ENCODE measurements around the gene HS6ST1. TPM values are rescaled to one million over a fixed set of nuclear protein-coding genes. Genes with fewer than 3 reads are reported as not detected.
"Not testable (repeated sequence)": the region's sequence is repeated elsewhere in the genome, so short reads cannot be mapped to it uniquely, and the experiment has no call there.

Gene HS6ST1
- total and polyA plus RNA-seq, 9 donors: 12.9 to 62.5 (median 45.3) TPM

GRCh38 chr2:128252501-128252900 is 66.2 kb downstream of the HS6ST1 start:
- 90 to 95% (median 91%) methylated on average over 6 of the region's 6 CpGs for WGBS, 3 donors
- intact Hi-C loops (cut with DNase I): no loop called here

GRCh38 chr2:128252086-128252485 is 66.6 kb downstream of the HS6ST1 start:
- DNase-seq; H3K4me3 ChIP-seq; H3K9me3 ChIP-seq; H3K27me3 ChIP-seq; H3K27ac ChIP-seq; H3K4me1 ChIP-seq (ENCODE audit: insufficient read depth); intact Hi-C loops (cut with DNase I); H3K36me3 ChIP-seq: not testable (repeated sequence)
- WGBS, 3 donors: 94 to 98% (median 98%) methylated on average over 6 of the region's 6 CpGs

More at GRCh38 chr2:128252501-128252900, 66.2 kb downstream of the HS6ST1 start:
- no peaks in the 10 kb centered on the region for H3K4me1 ChIP-seq (ENCODE audit: insufficient read depth)
- no peaks in the 10 kb centered on the region for H3K36me3 ChIP-seq
- H3K9me3 ChIP-seq: no peaks in the 10 kb centered on the region
- no peak overlapping the region for H3K27ac ChIP-seq
- H3K27me3 ChIP-seq: no peaks in the 10 kb centered on the region
- DNase-seq: no peak
- no peak overlapping the region for H3K4me3 ChIP-seq
- TF ChIP-seq, protein P1, sequence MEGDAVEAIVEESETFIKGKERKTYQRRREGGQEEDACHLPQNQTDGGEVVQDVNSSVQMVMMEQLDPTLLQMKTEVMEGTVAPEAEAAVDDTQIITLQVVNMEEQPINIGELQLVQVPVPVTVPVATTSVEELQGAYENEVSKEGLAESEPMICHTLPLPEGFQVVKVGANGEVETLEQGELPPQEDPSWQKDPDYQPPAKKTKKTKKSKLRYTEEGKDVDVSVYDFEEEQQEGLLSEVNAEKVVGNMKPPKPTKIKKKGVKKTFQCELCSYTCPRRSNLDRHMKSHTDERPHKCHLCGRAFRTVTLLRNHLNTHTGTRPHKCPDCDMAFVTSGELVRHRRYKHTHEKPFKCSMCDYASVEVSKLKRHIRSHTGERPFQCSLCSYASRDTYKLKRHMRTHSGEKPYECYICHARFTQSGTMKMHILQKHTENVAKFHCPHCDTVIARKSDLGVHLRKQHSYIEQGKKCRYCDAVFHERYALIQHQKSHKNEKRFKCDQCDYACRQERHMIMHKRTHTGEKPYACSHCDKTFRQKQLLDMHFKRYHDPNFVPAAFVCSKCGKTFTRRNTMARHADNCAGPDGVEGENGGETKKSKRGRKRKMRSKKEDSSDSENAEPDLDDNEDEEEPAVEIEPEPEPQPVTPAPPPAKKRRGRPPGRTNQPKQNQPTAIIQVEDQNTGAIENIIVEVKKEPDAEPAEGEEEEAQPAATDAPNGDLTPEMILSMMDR (IDR thresholded peaks at IDR 0.05): no peak
- TF ChIP-seq POLR2A (IDR thresholded peaks at IDR 0.05) (no peak), EP300 (IDR thresholded peaks at IDR 0.05) (no peak)

DNA sequence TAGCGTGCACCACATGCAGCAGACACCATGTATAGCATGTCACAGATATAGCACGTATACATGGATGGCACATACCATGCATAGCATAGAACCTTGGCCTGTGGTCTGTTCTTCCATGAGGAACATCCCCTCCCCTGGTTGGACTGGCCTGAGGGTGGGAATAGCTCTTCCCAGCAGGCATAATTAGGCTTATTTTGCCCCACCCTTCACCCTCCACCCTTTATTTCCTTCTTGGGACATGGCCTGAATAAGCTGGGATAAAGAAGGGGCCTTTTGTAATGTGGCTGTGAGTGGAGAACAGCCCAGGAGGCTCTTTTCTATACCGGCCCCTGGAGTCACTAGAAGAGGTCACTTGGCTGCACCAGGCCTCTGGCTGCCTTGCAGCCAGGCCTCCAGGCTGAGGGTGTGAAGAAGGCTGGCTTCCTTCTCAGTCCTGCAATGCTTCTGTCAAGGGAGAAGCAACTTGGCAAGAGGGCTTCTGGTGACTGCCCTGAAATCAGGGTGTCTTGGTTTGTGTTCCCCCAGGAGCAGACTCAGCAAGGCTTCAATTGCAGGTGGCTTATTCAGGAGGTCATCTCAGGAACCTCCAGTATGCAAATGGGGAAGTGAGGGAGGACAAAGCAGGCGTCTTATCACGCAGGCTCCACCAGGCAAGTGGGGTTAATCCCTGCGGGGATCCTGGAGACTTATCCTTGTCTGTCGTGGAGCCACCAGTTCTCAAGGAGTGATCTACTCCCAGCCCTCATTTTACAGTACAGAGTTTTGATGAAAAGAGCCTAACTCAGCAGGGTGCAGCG is 68.2 kb downstream of the HS6ST1 start:
- Histone ChIP-seq H3K4me1 (ENCODE audit: insufficient read depth) (no peaks in the 10 kb centered on the region), H3K36me3 (no peaks in the 10 kb centered on the region), H3K4me3 (no peak overlapping the region), H3K27ac (no peak overlapping the region), H3K27me3 (no peaks in the 10 kb centered on the region), H3K9me3 (no peaks in the 10 kb centered on the region)
- TF ChIP-seq, protein P1 (IDR thresholded peaks at IDR 0.05): no peak
- TF ChIP-seq POLR2A (IDR thresholded peaks at IDR 0.05) (no peak), EP300 (IDR thresholded peaks at IDR 0.05) (no peak)
- DNase-seq: no peak
- intact Hi-C loops (cut with DNase I): no loop called here
- WGBS, 3 donors: 86 to 95% (median 94%) methylated on average over 8 of the region's 8 CpGs

GRCh38 chr2:128249555-128249954 is 69.1 kb downstream of the HS6ST1 start:
- WGBS, 3 donors: 96 to 98% (median 97%) methylated on average over 2 of the region's 2 CpGs

GRCh38 chr2:128245813-128246212 is 72.9 kb downstream of the HS6ST1 start:
- Histone ChIP-seq H3K4me3 (no peak overlapping the region), H3K27me3 (no peaks in the 10 kb centered on the region), H3K4me1 (ENCODE audit: insufficient read depth) (no peaks in the 10 kb centered on the region), H3K27ac (no peak overlapping the region), H3K9me3 (no peaks in the 10 kb centered on the region), H3K36me3 (no peaks in the 10 kb centered on the region)
- intact Hi-C loops (cut with DNase I): no loop called here
- TF ChIP-seq, protein P1 (IDR thresholded peaks at IDR 0.05): no peak
- TF ChIP-seq POLR2A (IDR thresholded peaks at IDR 0.05) (no peak), EP300 (IDR thresholded peaks at IDR 0.05) (no peak)
- no peak for DNase-seq

More at GRCh38 chr2:128249555-128249954, 69.1 kb downstream of the HS6ST1 start:
- no peak for DNase-seq
- Histone ChIP-seq H3K9me3 (no peaks in the 10 kb centered on the region), H3K27me3 (no peaks in the 10 kb centered on the region), H3K4me3 (no peak overlapping the region), H3K36me3 (no peaks in the 10 kb centered on the region), H3K4me1 (ENCODE audit: insufficient read depth) (no peaks in the 10 kb centered on the region), H3K27ac (no peak overlapping the region)
- TF ChIP-seq, protein P1 (IDR thresholded peaks at IDR 0.05): no peak
- TF ChIP-seq POLR2A (IDR thresholded peaks at IDR 0.05) (no peak), EP300 (IDR thresholded peaks at IDR 0.05) (no peak)
- intact Hi-C loops (cut with DNase I): no loop called here
